ENCODE data around the gene ZNF334. TPM values are rescaled to one million over a fixed set of nuclear protein-coding genes. Genes with fewer than 3 reads are reported as not detected.

Gene ZNF334
- total RNA-seq, 4 donors from 2014 or later, result 0.47 to 2.6 (median 1.4) TPM

DNA sequence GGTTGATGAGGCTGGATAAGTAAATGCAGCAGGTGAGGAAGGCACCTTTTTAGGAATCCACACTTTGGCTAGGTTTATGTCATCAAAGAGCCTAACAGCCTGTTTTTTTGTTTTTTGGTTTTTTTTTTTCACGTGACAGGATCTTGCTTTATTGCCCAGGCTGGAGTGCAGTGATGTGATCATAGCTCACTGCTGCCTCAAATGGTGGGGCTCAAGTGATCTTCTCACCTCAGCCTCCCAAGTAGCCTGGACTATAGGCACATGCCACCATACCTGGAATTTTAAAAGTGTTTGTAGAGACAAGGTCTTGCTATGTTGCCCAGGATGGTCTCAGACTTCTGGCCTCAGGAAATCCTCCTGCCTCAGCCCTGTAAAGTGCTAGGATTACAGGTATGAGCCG lies 36.1 kb downstream of the ZNF334 start:
- no peaks in the 10 kb centered on the region for H3K9me3 ChIP-seq
- H3K4me1 ChIP-seq, result no peaks in the 10 kb centered on the region
- no peak overlapping the region for H3K4me3 ChIP-seq
- H3K27ac ChIP-seq, result no peak overlapping the region
- WGBS, result 83% methylated on average over 2 of the region's 2 CpGs
- DNase-seq (ENCODE audit: low spot score in 2 of 2), result no peak
- H3K36me3 ChIP-seq, result no peaks in the 10 kb centered on the region
- peaks cover 7% of the 10 kb centered on the region for H3K27me3 ChIP-seq
- TF ChIP-seq POLR2AphosphoS5 (IDR thresholded peaks at IDR 0.05), result no peak
- no peak for TF ChIP-seq CTCF (IDR thresholded peaks at IDR 0.05)
- TF ChIP-seq EP300 (IDR thresholded peaks at IDR 0.05), result no peak
- TF ChIP-seq POLR2A (IDR thresholded peaks at IDR 0.05), result no peak

- Histone ChIP-seq H3K9me3 (no peaks in the 10 kb centered on the region), H3K4me1 (no peaks in the 10 kb centered on the region), H3K27ac (no peak overlapping the region), H3K4me3 (no peak overlapping the region), H3K27me3 (no peaks in the 10 kb centered on the region), H3K36me3 (no peaks in the 10 kb centered on the region)
- no peak for TF ChIP-seq CTCF (IDR thresholded peaks at IDR 0.05)
- 81% methylated on average over 8 of the region's 8 CpGs for WGBS
- DNase-seq (ENCODE audit: low spot score in 2 of 2), result no peak
Measured at GRCh38 chr20:46468508-46468907, 44.9 kb downstream of the ZNF334 start.

- no peaks in the 10 kb centered on the region for H3K4me1 ChIP-seq
- no peak for TF ChIP-seq CTCF (IDR thresholded peaks at IDR 0.05)
- TF ChIP-seq EP300 (IDR thresholded peaks at IDR 0.05), result no peak
- no peak for TF ChIP-seq POLR2A (IDR thresholded peaks at IDR 0.05)
- TF ChIP-seq POLR2AphosphoS5 (IDR thresholded peaks at IDR 0.05), result no peak
- WGBS, result 79% methylated on average over 3 of the region's 3 CpGs
- no peaks in the 10 kb centered on the region for H3K36me3 ChIP-seq
- H3K27ac ChIP-seq, result no peak overlapping the region
- no peaks in the 10 kb centered on the region for H3K9me3 ChIP-seq
- DNase-seq (ENCODE audit: low spot score in 2 of 2), result no peak
- peaks cover 6% of the 10 kb centered on the region for H3K27me3 ChIP-seq
- H3K4me3 ChIP-seq, result no peak overlapping the region
Measured at GRCh38 chr20:46464451-46464850, 48.9 kb downstream of the ZNF334 start.

DNA sequence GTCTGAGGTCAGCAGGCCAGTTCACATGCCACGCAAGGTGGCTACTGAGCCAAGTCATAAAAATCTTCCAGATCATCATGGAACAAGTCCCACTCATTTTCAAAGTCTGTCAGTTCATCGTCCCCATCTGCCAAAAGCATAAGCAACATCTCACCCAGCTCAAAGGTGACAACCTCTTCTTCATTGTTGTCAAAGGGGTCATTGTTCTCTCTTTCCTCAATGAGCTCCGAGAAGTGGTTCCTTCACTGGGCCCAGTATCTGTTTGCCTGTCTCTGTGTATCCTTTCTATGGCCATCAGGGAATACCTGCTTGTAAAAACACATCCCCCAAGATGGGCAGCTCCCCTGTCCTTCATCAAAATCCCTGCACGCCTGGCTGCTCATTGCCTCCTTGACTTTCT lies 49.5 kb downstream of the ZNF334 start:
- no peak for TF ChIP-seq CTCF (IDR thresholded peaks at IDR 0.05)
- TF ChIP-seq EP300 (IDR thresholded peaks at IDR 0.05), result no peak
- no peak for TF ChIP-seq POLR2A (IDR thresholded peaks at IDR 0.05)
- no peak for TF ChIP-seq POLR2AphosphoS5 (IDR thresholded peaks at IDR 0.05)
- 84% methylated on average over 4 of the region's 4 CpGs for WGBS
- H3K4me1 ChIP-seq, result peaks cover 5% of the 10 kb centered on the region

GRCh38 chr20:46461808-46462207 lies 51.6 kb downstream of the ZNF334 start:
- WGBS, result 95% methylated on average over 3 of the region's 3 CpGs
- Histone ChIP-seq H3K36me3 (no peaks in the 10 kb centered on the region), H3K4me3 (no peak overlapping the region), H3K4me1 (peaks cover 6% of the 10 kb centered on the region), H3K9me3 (no peaks in the 10 kb centered on the region), H3K27ac (no peak overlapping the region), H3K27me3 (peaks cover 24% of the 10 kb centered on the region)
- TF ChIP-seq POLR2AphosphoS5 (IDR thresholded peaks at IDR 0.05) (no peak), POLR2A (IDR thresholded peaks at IDR 0.05) (no peak), CTCF (IDR thresholded peaks at IDR 0.05) (no peak), EP300 (IDR thresholded peaks at IDR 0.05) (no peak)
- no peak for DNase-seq (ENCODE audit: low spot score in 2 of 2)

More for the DNA sequence above, 49.5 kb downstream of the ZNF334 start:
- no peaks in the 10 kb centered on the region for H3K36me3 ChIP-seq
- peaks cover 12% of the 10 kb centered on the region for H3K27me3 ChIP-seq
- no peaks in the 10 kb centered on the region for H3K9me3 ChIP-seq
- no peak overlapping the region for H3K27ac ChIP-seq
- H3K4me3 ChIP-seq, result no peak overlapping the region
- DNase-seq (ENCODE audit: low spot score in 2 of 2), result no peak
